C4-2B (cell line): ENCODE results near the gene SFTPD.

ENCODE experiments used
- ZFX ChIP-seq: fragments of 450-650 bp; IDR thresholded peaks from 2 replicates; pipeline ENCODE4 v1.6.1; 2017
- TF ChIP-seq, protein P1 (sequence below): fragments of 450-650 bp; conservative IDR thresholded peaks from 2 replicates; pipeline ENCODE4 v1.5.1; 2017; ENCODE audit warnings: mild to moderate bottlenecking

DNA sequence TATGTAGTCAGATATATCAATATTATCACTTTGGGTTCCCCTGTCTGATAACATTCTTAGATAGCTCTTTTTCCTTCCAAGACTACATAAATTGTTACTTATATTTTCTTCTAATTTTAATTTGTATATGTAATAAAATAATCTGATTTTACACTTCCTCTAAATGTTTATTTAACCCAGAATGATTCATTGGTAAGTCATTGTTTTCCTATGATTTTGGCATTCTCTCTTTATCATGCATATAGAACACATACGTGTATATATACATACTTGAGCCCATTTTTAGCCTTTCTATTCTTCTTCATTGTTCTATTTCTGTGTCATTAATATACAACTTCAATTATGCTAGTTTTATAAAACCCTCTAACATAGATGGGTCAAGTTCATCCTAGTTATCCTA is 16.6 kb downstream of the SFTPD start:
- TF ChIP-seq, protein P1, sequence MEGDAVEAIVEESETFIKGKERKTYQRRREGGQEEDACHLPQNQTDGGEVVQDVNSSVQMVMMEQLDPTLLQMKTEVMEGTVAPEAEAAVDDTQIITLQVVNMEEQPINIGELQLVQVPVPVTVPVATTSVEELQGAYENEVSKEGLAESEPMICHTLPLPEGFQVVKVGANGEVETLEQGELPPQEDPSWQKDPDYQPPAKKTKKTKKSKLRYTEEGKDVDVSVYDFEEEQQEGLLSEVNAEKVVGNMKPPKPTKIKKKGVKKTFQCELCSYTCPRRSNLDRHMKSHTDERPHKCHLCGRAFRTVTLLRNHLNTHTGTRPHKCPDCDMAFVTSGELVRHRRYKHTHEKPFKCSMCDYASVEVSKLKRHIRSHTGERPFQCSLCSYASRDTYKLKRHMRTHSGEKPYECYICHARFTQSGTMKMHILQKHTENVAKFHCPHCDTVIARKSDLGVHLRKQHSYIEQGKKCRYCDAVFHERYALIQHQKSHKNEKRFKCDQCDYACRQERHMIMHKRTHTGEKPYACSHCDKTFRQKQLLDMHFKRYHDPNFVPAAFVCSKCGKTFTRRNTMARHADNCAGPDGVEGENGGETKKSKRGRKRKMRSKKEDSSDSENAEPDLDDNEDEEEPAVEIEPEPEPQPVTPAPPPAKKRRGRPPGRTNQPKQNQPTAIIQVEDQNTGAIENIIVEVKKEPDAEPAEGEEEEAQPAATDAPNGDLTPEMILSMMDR = no peak
- TF ChIP-seq ZFX = no peak
